Activated CD8-positive, alpha-beta memory T cell treated with anti-CD3 and anti-CD28 coated beads, Interleukin-2, amount 10 ng/mL, durations not matched to agents 7 days and 5 days (primary cell): ENCODE results near the gene OR6S1. TPM values are rescaled to one million over a fixed set of nuclear protein-coding genes. Genes with fewer than 3 reads are reported as not detected.

Experiments used
- total RNA-seq, 2 experiments: library from RNA; stranded (reverse); gene quantifications; one replicate each; pipeline ENCODE4 v1.2.3, GENCODE V29; 2021

OR6S1 gene
- total RNA-seq, 2 experiments from 2014 or later = not detected

Other genes starting within 250 kb of the OR6S1 start
- gene TEP1, start 228.2 kb downstream of the OR6S1 start, total RNA-seq = 10 to 100 TPM; 44.9 to 52.9 TPM
- gene KLHL33, start 205.5 kb downstream of the OR6S1 start, total RNA-seq = under 1 TPM; 0.44 to 0.59 TPM
- 10 to 100 TPM; 42.8 to 53.0 TPM for gene OSGEP, start 186.9 kb downstream of the OR6S1 start, total RNA-seq
- 100 to 1,000 TPM; 112 to 179 TPM for gene APEX1, start 186.5 kb downstream of the OR6S1 start, total RNA-seq
- gene PIP4P1, start 180.3 kb downstream of the OR6S1 start, total RNA-seq = 10 to 100 TPM; 30.9 to 31.7 TPM
- 100 to 1,000 TPM; 173 to 194 TPM for gene PNP, start 172.3 kb downstream of the OR6S1 start, total RNA-seq
- gene RNASE10, start 136.2 kb downstream of the OR6S1 start, total RNA-seq = under 1 TPM; 0.30 to 0.67 TPM
- gene RNASE9, start 80.6 kb downstream of the OR6S1 start, total RNA-seq = not detected
- not detected for gene RNASE11, start 53.7 kb downstream of the OR6S1 start, total RNA-seq
- gene RNASE12, start 50.3 kb downstream of the OR6S1 start, total RNA-seq = not detected
- gene RNASE4, start 42.9 kb upstream of the OR6S1 start, total RNA-seq = 1 to 10 TPM in 1 of 2 experiments, under 1 TPM in 1; 0.75 to 2.1 TPM
- gene ANG, start 47.1 kb upstream of the OR6S1 start, total RNA-seq = 1 to 10 TPM; 1.5 to 2.5 TPM
- not detected for gene EDDM3A, start 104.2 kb upstream of the OR6S1 start, total RNA-seq
- gene EDDM3B, start 126.7 kb upstream of the OR6S1 start, total RNA-seq = not detected
- gene RNASE6, start 139.6 kb upstream of the OR6S1 start, total RNA-seq = 1 to 10 TPM in 1 of 2 experiments, under 1 TPM in 1; 0.35 to 1.9 TPM
- not detected for gene RNASE1, start 161.2 kb upstream of the OR6S1 start, total RNA-seq
- gene RNASE3, start 249.7 kb upstream of the OR6S1 start, total RNA-seq = not detected